Inferior parietal cortex (tissue), 1 donor: ENCODE measurements around the gene SH3BP5L.

Source experiments
- DNase-seq: peaks from one replicate; pipeline ENCODE4 v3.0.0-alpha.2; 2016; ENCODE audit errors: extremely low spot score

SH3BP5L gene

DNA sequence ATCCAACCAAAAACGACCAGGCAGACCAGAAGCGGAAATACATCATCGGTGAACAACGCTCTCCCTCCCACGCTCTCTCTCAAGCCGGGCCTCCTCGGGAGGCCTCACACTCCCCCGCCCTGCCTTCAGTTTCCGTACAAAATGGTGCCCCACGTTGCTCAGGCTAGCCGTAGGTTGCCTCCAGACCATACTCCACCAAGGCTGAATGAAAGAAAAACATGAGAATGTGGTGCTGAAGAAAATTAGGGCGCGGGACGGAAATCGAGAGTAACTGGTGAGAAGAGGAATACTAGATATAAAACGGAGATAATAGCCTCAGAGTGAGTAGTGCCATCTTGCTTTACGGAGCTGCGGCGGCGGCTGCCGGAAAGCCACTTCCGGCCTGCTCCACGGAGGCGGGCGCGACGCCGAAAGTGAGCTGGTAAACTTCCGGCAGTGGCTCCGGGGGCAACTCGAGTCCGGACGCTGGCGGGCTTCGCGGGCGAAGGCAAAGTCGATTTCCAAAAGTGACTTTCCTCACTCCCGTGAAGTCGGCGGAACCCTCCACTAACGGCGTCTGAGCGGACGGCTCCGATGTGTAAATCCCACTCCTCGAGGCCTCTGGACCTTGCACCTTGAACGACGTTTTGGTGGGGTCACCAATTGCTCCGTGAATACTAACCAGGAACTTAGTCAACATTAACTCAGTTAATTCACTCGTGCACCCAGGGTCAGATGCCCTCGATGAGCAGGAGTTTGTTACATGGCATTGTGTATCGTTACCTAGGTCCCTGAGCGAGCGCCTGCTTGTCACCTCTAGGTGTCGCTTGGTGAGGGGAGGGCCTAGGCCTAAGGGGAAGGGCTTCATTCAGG, at the start of gene SH3BP5L:
Gene SH3BP5L (minus strand): TSS at position 7 of the 852 bp plus-strand sequence. CDS start 980 bp downstream, outside the sequence.
- DNase-seq, result peak; percentile 98

DNA sequence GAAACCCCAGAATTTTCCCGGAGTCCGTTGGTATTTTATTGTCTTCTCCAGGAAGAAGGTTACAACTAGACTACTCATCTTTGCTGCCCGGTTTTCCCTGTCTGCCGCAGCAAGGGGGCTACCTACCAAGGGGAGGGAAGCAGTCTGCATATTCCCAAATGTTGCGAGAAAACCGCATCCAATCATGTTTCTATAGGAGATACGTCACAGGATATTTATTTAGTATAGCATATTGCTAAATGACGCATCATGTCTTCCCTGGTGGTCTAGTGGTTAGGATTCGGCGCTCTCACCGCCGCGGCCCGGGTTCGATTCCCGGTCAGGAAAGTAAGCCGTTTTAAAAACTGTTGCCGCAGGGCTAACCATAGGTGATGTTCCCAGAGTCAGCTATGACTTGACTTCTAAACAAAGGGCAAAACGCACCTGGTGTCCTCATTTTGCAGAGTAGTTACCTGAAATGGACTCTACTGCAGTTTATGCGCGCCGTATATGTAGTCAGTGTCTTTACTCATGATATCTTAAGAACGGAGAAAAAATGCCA, 48.3 kb upstream of the SH3BP5L start:
- DNase-seq, result peak; percentile 91

DNA sequence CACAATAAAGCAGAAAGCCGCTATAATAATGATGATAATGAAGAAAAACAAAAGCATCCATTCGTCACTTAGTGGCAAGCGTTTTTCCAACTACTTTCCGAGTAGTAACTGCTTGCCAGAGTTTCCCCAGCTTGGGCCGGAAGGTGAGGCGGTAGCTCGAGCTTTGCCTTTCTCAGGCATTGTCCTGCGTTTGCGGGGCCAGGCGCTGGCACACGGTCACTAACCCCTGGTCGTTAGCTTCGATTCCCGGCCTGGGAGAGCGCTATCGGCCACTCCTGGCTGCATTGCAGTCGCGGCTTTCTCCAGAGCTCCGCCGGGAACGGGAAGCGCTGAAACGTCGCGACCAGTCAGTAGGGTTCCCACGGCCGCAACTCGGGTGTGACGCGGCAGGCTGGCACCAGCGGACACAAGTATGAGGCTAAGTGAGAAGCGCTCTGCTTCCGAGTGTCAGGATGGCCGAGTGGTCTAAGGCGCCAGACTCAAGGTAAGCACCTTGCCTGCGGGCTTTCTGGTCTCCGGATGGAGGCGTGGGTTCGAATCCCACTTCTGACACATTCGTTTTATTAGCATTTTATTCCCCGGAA, 47.8 kb upstream of the SH3BP5L start:
- DNase-seq, result peak; percentile 98

DNA sequence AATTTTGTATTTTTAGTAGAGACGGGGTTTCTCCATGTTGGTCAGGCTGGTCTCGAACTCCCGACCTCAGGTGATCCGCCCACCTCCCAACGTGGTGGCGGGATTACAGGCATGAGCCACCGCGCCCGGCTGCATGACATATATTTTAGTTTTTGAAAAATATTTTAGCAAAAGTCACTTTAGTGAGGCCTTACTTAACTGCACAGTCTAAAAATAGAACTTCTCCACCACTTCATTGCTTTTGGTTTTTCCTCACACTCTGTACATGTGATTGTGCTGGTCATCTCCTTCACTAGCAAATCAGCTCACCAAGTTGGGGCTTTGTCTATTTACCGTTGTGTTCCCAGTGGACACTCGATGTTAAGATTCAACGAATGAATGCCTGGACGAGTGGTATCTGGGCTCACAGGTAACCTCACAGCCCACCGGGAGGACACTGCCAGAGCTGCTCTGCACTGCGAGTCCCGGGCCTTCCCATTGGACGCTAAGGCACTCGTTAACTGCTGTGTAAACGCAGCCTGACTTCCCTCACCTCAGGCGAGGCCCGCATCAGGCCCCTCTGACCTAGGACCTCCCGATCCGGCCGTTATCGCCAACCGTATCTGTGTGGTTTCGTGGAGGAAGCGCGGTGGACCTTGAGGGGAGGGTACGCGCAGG, 47.2 kb upstream of the SH3BP5L start:
- peak; percentile 65 for DNase-seq

DNA sequence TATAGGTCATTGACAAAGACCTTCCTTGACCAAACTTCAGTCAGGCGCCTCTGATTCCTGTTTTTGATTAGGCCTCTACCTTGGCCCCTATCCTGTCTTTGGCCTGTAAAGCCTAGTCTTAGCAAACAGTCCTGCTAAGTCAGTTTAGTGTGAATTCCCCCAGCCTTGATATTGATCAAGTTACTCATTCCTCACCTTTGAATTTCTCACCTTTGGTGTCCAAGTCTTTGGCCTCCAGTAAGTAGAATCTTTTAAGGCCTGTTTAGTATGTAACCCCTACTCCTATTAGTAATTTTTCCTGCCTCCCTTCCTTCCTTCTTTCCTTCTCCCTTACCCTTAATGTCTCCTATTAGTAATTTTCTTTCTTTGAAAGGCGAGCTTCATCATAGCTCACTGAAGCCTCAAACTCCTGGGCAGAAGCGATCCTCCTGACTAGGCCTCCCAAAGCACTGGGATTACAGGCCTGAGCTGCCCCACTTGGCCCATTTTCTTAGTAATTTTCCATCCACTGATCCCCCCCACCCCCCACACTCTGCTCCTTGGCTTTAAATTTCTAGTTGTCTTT, 46.2 kb upstream of the SH3BP5L start:
- no peak for DNase-seq

DNA sequence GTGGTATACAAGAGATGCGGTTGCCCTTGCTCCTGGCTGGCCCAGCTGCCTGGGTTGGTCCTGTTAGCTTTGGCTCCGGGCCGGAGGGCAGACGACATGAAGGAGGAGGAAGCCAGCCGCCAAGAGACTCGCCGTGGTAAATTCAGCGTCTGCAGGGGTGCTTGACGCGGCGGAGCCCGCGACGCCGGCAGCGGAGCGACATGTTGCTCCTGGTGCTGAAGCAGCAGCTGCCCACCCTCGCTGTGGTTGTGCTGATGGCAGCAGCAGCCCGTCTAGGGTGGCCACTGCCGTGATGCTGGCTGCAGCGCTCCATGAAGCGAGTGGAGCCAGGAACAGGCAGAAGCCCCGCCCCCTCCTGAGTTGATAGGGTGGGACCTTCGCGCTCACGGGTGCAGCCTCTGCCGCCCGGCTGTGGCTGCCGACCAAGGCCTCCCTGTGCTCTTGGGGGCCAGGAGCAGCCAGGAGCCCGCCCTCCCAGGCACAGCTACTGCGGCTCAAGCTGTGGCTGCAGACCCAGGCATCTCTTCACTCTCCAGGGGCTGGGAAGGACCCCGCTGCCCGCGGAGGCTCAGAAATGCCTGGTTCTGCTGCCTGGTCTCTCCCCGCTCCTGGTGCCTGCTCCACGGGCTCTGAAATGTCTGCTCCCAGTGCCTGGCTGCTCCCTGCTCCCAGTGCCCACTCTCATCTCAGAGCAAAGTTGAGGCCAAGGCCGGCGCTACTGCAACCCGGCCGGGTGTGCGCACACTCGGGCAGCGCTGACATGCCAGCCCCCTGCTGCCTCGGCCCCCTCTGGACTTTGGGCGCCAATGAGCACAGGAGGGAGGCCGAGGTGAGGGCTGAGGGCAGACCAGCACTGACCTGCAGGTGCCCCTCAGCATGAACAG, 37.5 kb upstream of the SH3BP5L start:
- DNase-seq, result peak; percentile 58

DNA sequence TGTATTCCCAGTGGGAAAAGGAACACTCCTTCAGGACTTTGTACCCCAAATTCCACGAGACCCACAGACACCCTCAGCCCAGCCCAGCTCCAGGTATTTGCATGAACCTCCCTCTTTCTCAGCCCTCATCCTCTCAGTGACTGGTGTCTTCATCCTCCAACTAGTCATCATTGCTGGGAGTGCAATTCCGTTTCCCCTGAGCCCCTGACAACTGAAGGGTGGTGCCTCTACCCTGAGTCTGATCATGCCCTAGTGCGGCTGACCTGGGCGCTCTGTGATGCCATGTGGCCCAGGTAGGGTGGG, 36.9 kb upstream of the SH3BP5L start:
- no peak for DNase-seq

DNA sequence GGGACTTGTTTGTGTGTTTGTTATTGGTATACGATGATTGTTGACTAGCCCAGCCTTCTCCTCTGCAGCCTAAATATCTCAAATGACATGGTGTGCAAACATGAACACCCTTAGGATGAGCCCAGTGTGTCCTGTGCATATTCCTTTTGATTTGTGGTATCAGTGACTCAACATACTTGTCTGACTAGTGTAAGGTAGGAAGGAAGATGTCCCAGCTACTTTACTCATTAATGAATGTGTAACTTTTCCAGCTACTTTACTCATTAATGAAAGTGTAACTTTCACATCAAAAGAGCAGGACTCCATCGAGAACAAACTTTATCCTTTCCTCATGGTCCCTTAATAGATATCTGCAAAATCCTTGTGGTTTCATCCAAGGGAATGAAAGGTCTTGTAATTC, 35.9 kb upstream of the SH3BP5L start:
- DNase-seq, result no peak

DNA sequence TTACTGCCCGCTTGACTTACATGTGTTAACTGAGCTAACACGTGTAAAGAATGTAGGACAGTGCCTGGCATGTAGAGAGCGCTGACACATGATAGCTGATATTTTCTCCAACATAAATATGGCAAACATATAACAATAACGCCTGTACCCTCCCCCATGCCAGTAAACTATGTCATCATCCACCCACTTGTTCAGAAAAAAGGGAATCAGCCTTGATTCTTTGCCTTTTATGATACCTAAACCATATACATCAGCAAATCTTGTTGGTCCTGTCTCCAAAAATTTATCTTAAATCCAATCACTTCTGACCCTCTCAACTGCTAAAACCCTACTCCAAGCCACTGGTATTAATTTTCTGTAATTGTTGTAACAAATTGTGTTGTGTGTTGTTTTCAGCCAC, 34.3 kb upstream of the SH3BP5L start:
- no peak for DNase-seq

DNA sequence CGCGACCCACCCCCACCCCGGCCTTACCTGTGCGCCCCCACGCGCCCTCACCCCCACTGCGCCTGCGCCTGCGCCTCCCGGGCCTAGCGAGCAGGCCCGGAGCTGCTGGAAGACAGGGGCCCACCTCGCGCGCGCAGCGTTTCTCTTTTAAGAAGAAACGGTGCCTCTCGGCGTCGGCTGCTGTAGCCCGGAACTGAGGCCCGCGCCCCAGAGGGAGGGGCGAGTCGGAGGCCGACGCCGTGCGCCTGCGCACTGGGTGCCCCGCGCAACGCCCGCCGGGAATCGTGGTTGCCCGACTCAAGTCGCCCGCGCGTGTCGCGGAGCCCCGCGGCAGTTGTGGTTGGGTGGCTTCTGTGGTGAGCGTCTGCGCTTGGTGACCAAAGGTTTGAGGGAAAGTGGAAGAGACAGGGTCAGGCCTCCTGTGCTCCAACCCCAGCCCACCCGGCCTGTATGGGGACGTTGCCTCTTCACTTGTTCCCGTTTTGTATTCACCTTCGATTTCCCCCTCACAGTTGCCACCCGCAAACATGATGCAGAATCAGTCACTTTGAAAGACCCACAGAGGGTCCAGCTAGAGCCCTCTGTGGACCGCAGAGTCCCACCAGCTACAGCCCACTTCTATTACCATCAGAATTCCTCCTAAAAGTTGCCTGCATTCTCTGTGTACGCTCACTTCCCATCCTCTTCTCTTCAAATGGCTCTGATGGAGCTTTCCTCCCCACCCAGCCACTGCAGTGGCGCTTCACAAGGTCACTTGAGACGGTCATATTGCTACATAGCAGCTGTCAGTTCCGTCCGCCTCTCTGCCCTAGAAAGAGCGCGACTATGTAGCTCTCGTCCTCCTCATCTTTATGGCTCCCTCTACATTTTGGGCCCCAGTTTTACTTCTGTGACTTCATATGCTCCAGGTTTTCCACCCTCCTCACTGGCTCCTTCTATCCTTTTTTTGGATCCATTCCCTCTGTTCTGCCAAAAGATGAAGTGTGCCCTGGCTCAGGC, 33.5 kb upstream of the SH3BP5L start, which contains the start of gene ZNF692:
Gene ZNF692 (minus strand): TSS at position 195 of the 999 bp plus-strand sequence. CDS start 776 bp downstream, outside the sequence.
- DNase-seq, result peak; percentile 97

DNA sequence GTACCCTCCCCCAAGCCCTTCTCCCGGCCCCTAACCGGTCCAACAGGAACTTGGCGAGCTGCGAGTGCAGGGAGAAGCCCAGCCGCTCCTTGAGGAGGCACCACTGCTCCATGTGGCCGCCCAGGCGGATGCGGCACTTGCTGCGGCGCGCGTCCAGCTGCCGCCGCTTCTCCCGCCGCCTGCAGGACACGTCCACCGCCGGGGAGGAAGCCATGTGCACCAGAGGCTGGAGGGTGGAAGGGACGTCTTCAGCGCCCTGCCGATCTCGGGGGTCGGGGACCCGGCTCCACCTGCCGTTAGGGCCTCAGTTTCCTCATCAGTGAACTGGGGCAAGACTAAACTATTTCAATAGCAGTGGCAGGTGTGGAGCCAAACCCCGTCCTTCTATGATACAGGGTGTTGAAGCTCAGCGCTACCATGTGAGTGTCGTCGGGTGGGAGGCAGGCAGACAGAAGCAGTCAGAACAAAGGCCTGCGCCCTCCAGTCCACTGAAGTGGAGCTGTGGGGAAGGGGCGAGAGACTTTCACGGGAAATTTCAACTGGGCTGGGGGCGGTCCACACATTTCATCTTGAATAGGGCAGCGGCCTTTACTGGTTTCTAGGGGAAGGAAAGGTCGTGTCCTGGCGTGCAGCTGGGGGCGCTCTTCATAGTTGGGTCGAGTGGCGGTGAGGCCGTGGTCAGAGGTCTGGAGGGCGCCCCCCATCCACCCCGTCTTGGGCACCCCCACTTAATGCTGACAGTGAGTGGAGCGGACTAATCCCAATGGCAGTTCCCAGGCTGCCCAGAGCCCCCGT, 32.6 kb upstream of the SH3BP5L start:
- DNase-seq, result peak; percentile 55

DNA sequence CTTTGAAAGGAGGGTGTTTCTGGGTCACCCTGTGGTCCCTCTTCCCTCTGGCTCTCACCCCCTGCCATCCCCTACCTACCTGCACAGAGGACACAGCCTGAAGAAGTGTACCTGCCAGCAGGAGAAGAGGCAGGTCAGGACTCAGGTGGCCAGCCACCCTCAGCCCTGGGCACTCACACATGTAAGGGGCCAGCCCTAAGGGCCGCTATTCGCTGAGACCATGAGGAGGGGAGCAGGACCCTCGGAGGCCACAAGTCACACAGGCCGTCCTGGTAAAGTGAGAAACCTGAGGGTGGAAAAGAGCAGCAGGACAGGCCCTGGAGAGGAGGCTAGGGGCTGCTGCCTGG, 32.0 kb upstream of the SH3BP5L start:
- no peak for DNase-seq

DNA sequence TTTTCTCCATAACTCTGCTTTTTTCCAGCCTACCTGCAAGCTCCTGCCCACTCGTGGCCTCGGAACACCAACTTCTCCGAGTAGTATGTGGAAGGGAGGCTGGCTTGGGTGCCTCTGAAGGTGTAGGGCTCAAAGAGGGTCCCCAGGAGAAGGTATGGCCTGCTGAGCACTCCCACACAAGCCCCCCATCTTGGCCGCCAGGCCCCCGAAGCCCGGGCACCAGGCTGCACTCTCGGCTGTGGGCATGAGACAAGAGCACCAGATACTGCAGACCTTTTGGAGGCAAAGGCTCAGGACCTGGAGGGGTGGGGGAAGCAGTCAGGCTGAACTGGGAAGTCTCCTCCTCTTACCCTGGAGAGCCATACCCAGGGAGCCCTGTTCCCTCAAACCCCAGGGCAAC, 31.5 kb upstream of the SH3BP5L start:
- no peak for DNase-seq

DNA sequence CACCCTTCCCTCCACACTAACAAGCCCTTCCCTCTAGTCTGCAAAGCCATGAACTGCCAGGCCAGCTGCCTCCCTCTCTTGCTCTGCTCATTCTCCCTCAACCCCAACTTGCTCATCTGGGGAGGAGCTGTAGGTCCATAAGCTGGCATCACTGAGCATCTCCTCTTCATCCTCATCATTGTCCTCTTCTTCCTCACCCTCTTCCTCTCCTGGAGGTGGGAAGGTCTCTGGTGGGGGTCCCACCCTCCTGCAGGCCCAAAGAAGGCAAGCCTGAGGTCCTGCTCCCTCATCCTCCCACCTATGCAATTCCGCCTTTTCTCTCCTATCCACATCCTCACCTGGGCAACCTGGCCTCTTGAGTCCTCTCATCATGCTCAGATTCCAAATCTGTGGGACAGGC, 30.5 kb upstream of the SH3BP5L start:
- DNase-seq, result no peak

DNA sequence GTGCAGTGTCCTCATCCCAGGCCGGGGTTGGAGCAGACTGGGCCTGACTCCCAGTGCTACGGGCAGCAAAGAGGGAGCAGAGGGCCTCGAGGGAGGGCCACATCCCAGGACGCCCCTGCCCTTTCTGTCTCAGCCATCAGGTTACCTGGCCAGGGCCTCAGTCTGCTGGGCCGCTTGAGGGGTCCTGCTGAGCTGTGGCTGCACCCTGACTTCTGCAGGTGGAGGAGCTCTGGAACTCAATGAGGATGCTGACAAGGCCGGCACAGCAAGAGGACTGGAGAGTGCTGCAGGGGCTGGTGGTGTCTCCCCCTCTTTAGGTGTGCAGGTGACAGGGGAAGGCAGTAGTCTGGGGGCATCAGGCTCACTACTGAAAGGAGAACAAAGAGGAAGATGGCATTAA, 29.9 kb upstream of the SH3BP5L start:
- no peak for DNase-seq

DNA sequence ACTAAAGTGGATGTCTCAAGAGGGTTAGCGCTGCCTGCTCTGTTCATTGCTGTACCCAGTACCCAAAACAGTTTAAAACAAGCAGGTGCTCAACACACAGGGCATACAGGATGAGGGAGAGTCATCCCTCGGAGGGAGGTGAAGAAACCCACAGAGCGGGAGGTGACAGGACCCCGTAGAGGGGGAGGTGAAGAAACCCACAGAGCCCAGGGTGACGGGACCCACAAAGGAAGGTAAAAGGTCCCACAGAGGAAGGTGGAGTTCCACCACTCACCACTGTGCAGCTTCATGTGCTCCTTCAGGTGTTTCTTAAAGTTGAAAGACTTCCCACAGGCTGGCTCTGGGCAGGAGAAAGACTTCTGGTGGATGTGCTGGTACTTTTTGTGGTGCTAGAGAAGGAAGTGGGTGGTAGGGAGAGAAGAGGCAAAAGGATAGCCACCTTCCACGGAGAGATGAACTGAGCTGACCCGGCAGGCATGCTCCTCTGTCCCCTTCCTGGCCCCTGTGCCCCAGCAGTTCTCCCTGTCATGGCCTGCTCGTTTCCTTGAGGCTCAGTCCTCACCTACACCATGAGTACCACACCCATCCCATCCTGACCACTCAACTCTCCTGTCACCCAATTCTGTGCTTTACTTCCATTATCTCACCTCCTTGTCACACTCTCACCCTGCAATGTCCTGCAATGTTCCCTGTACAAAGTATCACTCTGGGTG, 28.1 kb upstream of the SH3BP5L start:
- DNase-seq, result no peak

DNA sequence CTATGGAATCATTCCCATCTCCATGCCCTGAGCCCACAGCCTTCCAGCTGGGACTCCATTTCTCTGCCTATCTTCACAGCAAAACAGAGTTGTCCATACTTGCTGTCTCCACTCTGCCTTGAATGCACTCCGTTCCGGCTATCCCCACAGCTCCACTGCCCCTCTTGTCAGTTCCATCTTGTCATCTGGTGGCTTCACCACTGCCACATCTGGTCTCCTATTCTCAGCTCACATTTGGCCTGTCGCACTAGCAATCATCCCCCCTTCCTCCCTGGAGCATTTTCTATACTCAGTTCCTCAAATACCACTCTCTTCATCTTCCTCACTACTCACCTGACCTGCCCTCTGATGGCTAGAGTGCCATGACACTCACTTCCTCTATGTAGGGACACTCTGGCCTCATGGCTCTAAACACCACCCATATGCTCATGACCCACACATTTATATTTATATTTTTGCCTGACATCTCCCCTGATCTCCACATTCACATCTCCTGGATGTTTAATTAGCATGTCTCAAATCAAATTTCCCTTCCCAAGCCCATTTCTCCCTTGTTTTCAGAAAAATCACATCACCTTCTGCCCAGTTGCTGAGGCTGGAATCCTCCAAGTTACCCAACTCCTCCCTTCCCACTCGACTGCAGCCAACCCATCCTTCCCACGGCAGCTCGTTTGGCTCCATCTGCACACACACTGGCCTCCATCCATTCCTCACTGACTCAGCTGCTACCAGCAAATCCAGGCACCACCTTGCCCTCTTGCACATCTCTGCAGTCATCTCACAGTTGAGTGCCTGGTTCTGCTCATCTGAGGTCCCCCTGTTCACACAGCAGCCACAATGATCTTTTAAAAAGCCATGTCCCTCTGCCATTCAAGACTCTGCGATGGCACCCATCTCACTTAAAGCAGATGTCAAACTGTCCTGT, 27.0 kb upstream of the SH3BP5L start:
- no peak for DNase-seq

DNA sequence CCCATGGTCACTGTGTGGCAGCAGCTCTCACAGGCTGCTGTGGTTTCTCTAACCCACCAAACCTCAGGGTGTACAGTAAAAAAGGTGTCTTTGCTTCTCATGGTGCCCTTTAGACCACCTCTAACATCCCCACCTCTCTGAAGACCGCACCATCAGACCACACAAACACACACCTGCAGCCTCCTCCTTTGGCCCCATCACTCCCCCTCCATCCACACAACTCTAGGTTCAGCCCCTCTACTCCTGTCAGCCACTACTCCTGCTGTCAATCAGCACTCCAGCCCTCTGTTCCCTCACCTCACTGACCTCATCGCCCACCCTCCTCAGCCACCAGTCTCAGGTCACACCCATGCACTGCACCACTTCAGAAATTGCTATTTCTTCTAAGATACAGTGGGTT, 25.7 kb upstream of the SH3BP5L start:
- DNase-seq, result no peak
